ENCODE results near the gene ADAP1. TPM values are rescaled to one million over a fixed set of nuclear protein-coding genes. Genes with fewer than 3 reads are reported as not detected.

The ADAP1 gene
- total RNA-seq, 1 experiment from 2014 or later, result 16.4 TPM

- Histone ChIP-seq H3K27ac (ENCODE audit: low read depth, low read length, poor library complexity, severe bottlenecking) (no peak overlapping the region), H3K9me3 (ENCODE audit: low read depth, low read length, poor library complexity, severe bottlenecking) (no peaks in the 10 kb centered on the region), H3K27me3 (replicated peaks; ENCODE audit: insufficient read depth, low read depth, low read length, poor library complexity) (no peaks in the 10 kb centered on the region), H3K4me1 (ENCODE audit: insufficient read depth, low read length, poor library complexity, severe bottlenecking) (no peaks in the 10 kb centered on the region), H3K4me3 (ENCODE audit: low read depth, low read length, poor library complexity, severe bottlenecking) (no peak overlapping the region), H3K36me3 (ENCODE audit: insufficient read depth, low read length, poor library complexity, severe bottlenecking) (no peaks in the 10 kb centered on the region)
- BruUV-seq (replicated peaks), result no TSS peak
- DNase-seq (ENCODE audit: low spot score), result no peak
- CTCF ChIA-PET, result no interaction called here
- no peak for TF ChIP-seq EZH2 (IDR thresholded peaks at IDR 0.05; ENCODE audit: borderline replicate concordance, low read depth, low read length, poor library complexity, severe bottlenecking)
- TF ChIP-seq CTCF (conservative IDR thresholded peaks at IDR 0.05; ENCODE audit: low read depth, low read length), result no peak
- intact Hi-C loops (cut with micrococcal nuclease; ENCODE audit: unreplicated experiment), result no loop called here
- POLR2A ChIA-PET (ENCODE audit: low non-redundant PET), result no interaction called here
These were observed 29.2 kb upstream of the ADAP1 start for GRCh38 chr7:983616-984071.

GRCh38 chr7:983004-983615 lies 28.6 kb upstream of the ADAP1 start, which contains the start of gene CYP2W1:
TSS of gene CYP2W1 (plus strand) at chr7:983181. CDS start at chr7:983212, 31 bp downstream.
- Histone ChIP-seq H3K36me3 (ENCODE audit: insufficient read depth, low read length, poor library complexity, severe bottlenecking) (no peaks in the 10 kb centered on the region), H3K27me3 (replicated peaks; ENCODE audit: insufficient read depth, low read depth, low read length, poor library complexity) (no peaks in the 10 kb centered on the region), H3K9me3 (ENCODE audit: low read depth, low read length, poor library complexity, severe bottlenecking) (no peaks in the 10 kb centered on the region), H3K4me1 (ENCODE audit: insufficient read depth, low read length, poor library complexity, severe bottlenecking) (no peaks in the 10 kb centered on the region), H3K27ac (ENCODE audit: low read depth, low read length, poor library complexity, severe bottlenecking) (no peak within 1 kb of the TSS), H3K4me3 (ENCODE audit: low read depth, low read length, poor library complexity, severe bottlenecking) (no peak within 1 kb of the TSS)
- no peak for DNase-seq (ENCODE audit: low spot score)
- no TSS peak for BruUV-seq (replicated peaks)
- intact Hi-C loops (cut with micrococcal nuclease; ENCODE audit: unreplicated experiment), result no loop called here
- ChIA-PET CTCF (interaction anchor here (1.5 kb wide), 1 partner anchor 10 kb away, joined by 5 read pairs; no protein-coding TSS in a partner anchor), POLR2A (ENCODE audit: low non-redundant PET) (no interaction called here)
- TF ChIP-seq EZH2 (IDR thresholded peaks at IDR 0.05; ENCODE audit: borderline replicate concordance, low read depth, low read length, poor library complexity, severe bottlenecking), result no peak
- TF ChIP-seq CTCF (conservative IDR thresholded peaks at IDR 0.05; ENCODE audit: low read depth, low read length), result no peak

- no peak for DNase-seq (ENCODE audit: low spot score)
- Histone ChIP-seq H3K27me3 (replicated peaks; ENCODE audit: insufficient read depth, low read depth, low read length, poor library complexity) (no peaks in the 10 kb centered on the region), H3K4me3 (ENCODE audit: low read depth, low read length, poor library complexity, severe bottlenecking) (no peak overlapping the region), H3K36me3 (ENCODE audit: insufficient read depth, low read length, poor library complexity, severe bottlenecking) (no peaks in the 10 kb centered on the region), H3K9me3 (ENCODE audit: low read depth, low read length, poor library complexity, severe bottlenecking) (no peaks in the 10 kb centered on the region), H3K27ac (ENCODE audit: low read depth, low read length, poor library complexity, severe bottlenecking) (no peak overlapping the region), H3K4me1 (ENCODE audit: insufficient read depth, low read length, poor library complexity, severe bottlenecking) (no peaks in the 10 kb centered on the region)
- TF ChIP-seq EZH2 (IDR thresholded peaks at IDR 0.05; ENCODE audit: borderline replicate concordance, low read depth, low read length, poor library complexity, severe bottlenecking) (no peak), CTCF (conservative IDR thresholded peaks at IDR 0.05; ENCODE audit: low read depth, low read length) (no peak)
- BruUV-seq (replicated peaks), result no TSS peak
- ChIA-PET POLR2A (ENCODE audit: low non-redundant PET) (no interaction called here), CTCF (interaction anchor here (1.5 kb wide), 1 partner anchor 11 kb away, joined by 5 read pairs; no protein-coding TSS in a partner anchor)
- intact Hi-C loops (cut with micrococcal nuclease; ENCODE audit: unreplicated experiment), result no loop called here
These were observed 28.1 kb upstream of the ADAP1 start for GRCh38 chr7:982511-983003.

Data from A673 (cell line).